A673 (cell line): ENCODE measurements around the gene MPPE1.

Experiments
- CTCF ChIP-seq: fragments of 300-800, 200-600 bp; sonication (generic); conservative IDR thresholded peaks from 2 replicates; pipeline ENCODE4 v1.5.1; 2017; ENCODE audit warnings: low read depth, mild to moderate bottlenecking, antibody characterized with exemption, low read length, moderate library complexity, mixed read lengths
- EZH2 ChIP-seq: fragments of 200-600 bp; sonication (generic); IDR thresholded peaks from 2 replicates; pipeline ENCODE4 v1.6.1; 2017; ENCODE audit warnings: borderline replicate concordance, low read depth, mild to moderate bottlenecking, mixed read lengths, antibody characterized with exemption, low read length; ENCODE audit not compliant: poor library complexity, severe bottlenecking

- TF ChIP-seq CTCF (no peak), EZH2 (no peak)
Measured at GRCh38 chr18:11943551-11943950, 35.4 kb upstream of the MPPE1 start.
